Measurements from ENCODE around the gene EPC1. TPM values are rescaled to one million over a fixed set of nuclear protein-coding genes. Genes with fewer than 3 reads are reported as not detected.

Gene EPC1
- total and polyA plus RNA-seq, 10 donors, result 16.0 to 69.2 (median 57.4) TPM

DNA sequence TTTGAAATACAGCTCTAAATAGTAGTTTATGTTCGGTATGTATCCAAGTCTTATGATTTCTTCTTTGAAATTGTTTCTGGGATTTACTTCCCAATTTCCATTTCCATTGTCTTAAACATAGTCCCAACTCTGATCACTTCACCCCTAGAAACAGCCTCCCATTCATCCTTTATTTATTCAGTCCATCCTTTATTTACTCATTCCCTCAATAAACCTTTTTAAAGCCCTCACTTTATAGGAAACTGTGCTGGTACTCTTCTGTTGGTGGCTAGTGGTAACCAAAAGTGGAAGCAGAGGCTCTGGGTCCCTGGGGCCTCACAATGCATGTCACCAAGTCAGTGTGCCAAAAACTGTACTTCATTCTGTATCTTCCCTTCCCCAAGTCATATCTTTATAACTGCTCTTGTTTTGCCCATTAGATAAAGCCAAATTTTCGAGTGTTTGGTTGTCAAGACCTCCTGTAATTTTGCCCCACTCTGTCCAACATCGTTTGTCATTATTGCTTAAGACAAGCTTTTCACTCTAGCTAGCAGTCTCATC lies 3.9 kb upstream of the EPC1 start:
- intact Hi-C loops (cut with DNase I; ENCODE audit: low total_unique reads), result no loop called here
- H3K9me3 ChIP-seq, result no peaks in the 10 kb centered on the region
- peak overlapping the region in 1 of 8 donors; percentile 4 for H3K27ac ChIP-seq
- 72 to 84% (median 79%) methylated on average over 3 of the region's 3 CpGs for WGBS, 5 donors
- TF ChIP-seq, protein P1, sequence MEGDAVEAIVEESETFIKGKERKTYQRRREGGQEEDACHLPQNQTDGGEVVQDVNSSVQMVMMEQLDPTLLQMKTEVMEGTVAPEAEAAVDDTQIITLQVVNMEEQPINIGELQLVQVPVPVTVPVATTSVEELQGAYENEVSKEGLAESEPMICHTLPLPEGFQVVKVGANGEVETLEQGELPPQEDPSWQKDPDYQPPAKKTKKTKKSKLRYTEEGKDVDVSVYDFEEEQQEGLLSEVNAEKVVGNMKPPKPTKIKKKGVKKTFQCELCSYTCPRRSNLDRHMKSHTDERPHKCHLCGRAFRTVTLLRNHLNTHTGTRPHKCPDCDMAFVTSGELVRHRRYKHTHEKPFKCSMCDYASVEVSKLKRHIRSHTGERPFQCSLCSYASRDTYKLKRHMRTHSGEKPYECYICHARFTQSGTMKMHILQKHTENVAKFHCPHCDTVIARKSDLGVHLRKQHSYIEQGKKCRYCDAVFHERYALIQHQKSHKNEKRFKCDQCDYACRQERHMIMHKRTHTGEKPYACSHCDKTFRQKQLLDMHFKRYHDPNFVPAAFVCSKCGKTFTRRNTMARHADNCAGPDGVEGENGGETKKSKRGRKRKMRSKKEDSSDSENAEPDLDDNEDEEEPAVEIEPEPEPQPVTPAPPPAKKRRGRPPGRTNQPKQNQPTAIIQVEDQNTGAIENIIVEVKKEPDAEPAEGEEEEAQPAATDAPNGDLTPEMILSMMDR (IDR thresholded peaks at IDR 0.05 in 8 of 11, conservative IDR thresholded peaks at IDR 0.05 in 3 of 11), result no peak
- TF ChIP-seq POLR2AphosphoS5 (IDR thresholded peaks at IDR 0.05), result no peak
- TF ChIP-seq POLR2A (IDR thresholded peaks at IDR 0.05), result no peak
- DNase-seq, result no peak
- H3K4me3 ChIP-seq, result no peak overlapping the region
- no peaks in the 10 kb centered on the region for H3K36me3 ChIP-seq
- peaks cover 17 to 85% (median 75%) of the 10 kb centered on the region in 6 donors for H3K4me1 ChIP-seq
- H3K27me3 ChIP-seq (replicated peaks in 1 of 7), result no peaks in the 10 kb centered on the region

- DNase-seq, result no peak
- WGBS, 5 donors, result 83 to 92% (median 90%) methylated on average over 7 of the region's 7 CpGs
- Histone ChIP-seq H3K27ac (no peak overlapping the region), H3K4me1 (peaks cover 19 to 86% (median 77%) of the 10 kb centered on the region in 6 donors), H3K36me3 (no peaks in the 10 kb centered on the region), H3K4me3 (no peak overlapping the region), H3K27me3 (replicated peaks in 1 of 7) (no peaks in the 10 kb centered on the region), H3K9me3 (no peaks in the 10 kb centered on the region)
- TF ChIP-seq POLR2A (IDR thresholded peaks at IDR 0.05) (no peak), POLR2AphosphoS5 (IDR thresholded peaks at IDR 0.05) (no peak)
- TF ChIP-seq, protein P1 (IDR thresholded peaks at IDR 0.05 in 8 of 11, conservative IDR thresholded peaks at IDR 0.05 in 3 of 11), result no peak
- intact Hi-C loops (cut with DNase I; ENCODE audit: low total_unique reads), result loop anchor here (5.0 kb wide), 1 partner anchor 93 kb away; no protein-coding TSS in a partner anchor
Observed at GRCh38 chr10:32349968-32350738, 3.2 kb upstream of the EPC1 start.

GRCh38 chr10:32349199-32349585 lies 2.2 kb upstream of the EPC1 start:
- H3K4me3 ChIP-seq, result no peak overlapping the region
- H3K36me3 ChIP-seq, result peaks cover 0 to 6% (median 0%) of the 10 kb centered on the region in 6 donors
- no peaks in the 10 kb centered on the region for H3K27me3 ChIP-seq (replicated peaks in 1 of 7)
- H3K9me3 ChIP-seq, result no peaks in the 10 kb centered on the region
- no peak for DNase-seq
- TF ChIP-seq POLR2AphosphoS5 (IDR thresholded peaks at IDR 0.05) (no peak), POLR2A (IDR thresholded peaks at IDR 0.05) (no peak)
- TF ChIP-seq, protein P1 (IDR thresholded peaks at IDR 0.05 in 8 of 11, conservative IDR thresholded peaks at IDR 0.05 in 3 of 11), result no peak
- intact Hi-C loops (cut with DNase I; ENCODE audit: low total_unique reads), result loop anchor here (5.0 kb wide), 1 partner anchor 92 kb away; no protein-coding TSS in a partner anchor
- H3K27ac ChIP-seq, result peak overlapping the region in 1 of 8 donors; percentile 26
- peaks cover 27 to 86% (median 78%) of the 10 kb centered on the region in 6 donors for H3K4me1 ChIP-seq
- 80 to 90% (median 86%) methylated on average over 2 of the region's 2 CpGs for WGBS, 5 donors
